HG03280 (cell line): ENCODE measurements around the gene CHST8.
"Not testable (repeated sequence)": the region's sequence is repeated elsewhere in the genome, so short reads cannot be mapped to it uniquely, and the experiment has no call there.

Experiments
- ATAC-seq: cut with Tn5 transposase; IDR thresholded peaks from one replicate; pipeline ENCODE4 v1.9.1; 2021; ENCODE audit warnings: mild to moderate bottlenecking, moderate library complexity; ENCODE audit not compliant: unreplicated experiment

Gene CHST8

GRCh38 chr19:33805313-33805712 lies 183.6 kb downstream of the CHST8 start:
- ATAC-seq = no peak

GRCh38 chr19:33805840-33806433 lies 184.2 kb downstream of the CHST8 start:
- ATAC-seq = no peak

GRCh38 chr19:33806434-33806881 lies 184.7 kb downstream of the CHST8 start:
- ATAC-seq = no peak

- no peak for ATAC-seq
Measured at GRCh38 chr19:33808399-33808798, 186.6 kb downstream of the CHST8 start.

- ATAC-seq = no peak
Measured at GRCh38 chr19:33809960-33810359, 188.2 kb downstream of the CHST8 start.

GRCh38 chr19:33810821-33811220 lies 189.1 kb downstream of the CHST8 start:
- ATAC-seq = no peak

GRCh38 chr19:33811246-33811645 lies 189.5 kb downstream of the CHST8 start:
- ATAC-seq = no peak

- ATAC-seq = no peak
Measured at GRCh38 chr19:33811736-33812387, 190.1 kb downstream of the CHST8 start.

GRCh38 chr19:33812388-33813330 lies 190.9 kb downstream of the CHST8 start:
- ATAC-seq = no peak

GRCh38 chr19:33813391-33814101 lies 191.8 kb downstream of the CHST8 start:
- ATAC-seq = no peak

GRCh38 chr19:33814181-33815165 lies 192.7 kb downstream of the CHST8 start:
- no peak for ATAC-seq

GRCh38 chr19:33815380-33816340 lies 193.9 kb downstream of the CHST8 start:
- ATAC-seq = no peak

- no peak for ATAC-seq
Measured at GRCh38 chr19:33818411-33818810, 196.7 kb downstream of the CHST8 start.

- not testable (repeated sequence) for ATAC-seq
Measured at GRCh38 chr19:33819078-33819477, 197.3 kb downstream of the CHST8 start.

- ATAC-seq = no peak
Measured at GRCh38 chr19:33819506-33819879, 197.7 kb downstream of the CHST8 start.

- no peak for ATAC-seq
Measured at GRCh38 chr19:33819880-33820781, 198.4 kb downstream of the CHST8 start.

- no peak for ATAC-seq
Measured at GRCh38 chr19:33821871-33822270, 200.1 kb downstream of the CHST8 start.
